Raji (cell line): Measurements from ENCODE around the gene SATL1.

Experiments used
- POLR2A ChIP-seq: IDR thresholded peaks from 2 replicates; pipeline ENCODE4 v1.6.1; 2011; ENCODE audit warnings: low read depth, low read length, control low read depth; ENCODE audit not compliant: insufficient read depth

SATL1 gene

DNA sequence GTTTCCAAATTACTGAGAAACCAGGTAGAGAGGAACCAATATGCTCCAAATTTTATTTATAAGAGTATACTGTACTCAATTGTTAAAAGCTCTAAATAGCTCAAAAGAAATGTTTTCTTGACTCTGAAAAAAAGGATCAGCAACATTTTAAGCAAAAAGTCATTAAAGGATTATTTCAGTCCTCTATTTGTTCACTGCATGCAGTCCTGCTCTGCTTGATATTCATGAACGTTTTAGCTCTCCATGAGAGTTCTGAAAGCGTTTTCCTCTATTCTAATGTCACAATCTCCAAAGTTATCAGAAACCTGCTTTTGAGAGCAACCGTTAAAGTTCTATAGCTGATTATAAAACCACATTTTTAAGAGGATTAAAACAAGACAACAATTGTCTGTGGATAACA, 129.4 kb downstream of the SATL1 start:
- TF ChIP-seq POLR2A: no peak

DNA sequence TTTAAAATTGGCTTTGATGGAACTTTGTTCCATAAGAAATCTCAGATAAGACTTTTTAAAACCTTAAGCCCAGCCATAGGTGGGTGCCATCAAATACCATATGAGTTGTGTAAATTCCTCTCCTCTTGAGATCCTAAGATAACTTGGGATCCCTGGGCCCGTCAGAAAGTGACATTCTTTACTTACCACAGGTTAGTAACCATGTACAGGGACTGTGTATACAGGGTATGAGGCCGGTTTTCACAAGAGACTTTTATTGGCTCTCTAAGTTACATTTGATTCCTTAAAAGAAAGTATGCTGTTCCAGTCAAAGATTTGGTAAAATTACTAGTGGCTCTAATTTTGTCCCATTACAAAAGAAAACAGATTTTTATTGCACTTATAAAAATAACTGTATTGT, 129.8 kb downstream of the SATL1 start:
- TF ChIP-seq POLR2A: no peak

GRCh38 chrX:85112293-85112692, 131.3 kb downstream of the SATL1 start:
- TF ChIP-seq POLR2A: no peak

DNA sequence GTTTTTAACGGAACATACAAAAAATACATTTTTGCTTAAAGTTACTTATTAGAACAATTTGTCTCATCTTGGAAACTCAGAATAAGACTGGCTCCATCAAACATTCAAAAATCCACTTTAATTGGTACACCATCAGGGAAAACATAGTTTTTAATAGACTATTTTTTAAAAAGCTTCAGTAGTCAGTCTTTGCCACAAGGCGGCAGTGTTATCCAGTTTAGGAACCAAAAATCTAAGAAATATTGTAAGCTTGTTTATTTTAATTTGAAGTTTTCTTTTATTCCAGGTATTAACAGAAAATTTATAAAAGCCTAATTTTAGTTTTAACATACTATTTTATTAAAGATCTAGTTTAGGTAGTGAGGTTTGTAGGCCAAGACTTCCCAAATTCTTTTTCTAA, 132.2 kb downstream of the SATL1 start:
- TF ChIP-seq POLR2A: no peak

DNA sequence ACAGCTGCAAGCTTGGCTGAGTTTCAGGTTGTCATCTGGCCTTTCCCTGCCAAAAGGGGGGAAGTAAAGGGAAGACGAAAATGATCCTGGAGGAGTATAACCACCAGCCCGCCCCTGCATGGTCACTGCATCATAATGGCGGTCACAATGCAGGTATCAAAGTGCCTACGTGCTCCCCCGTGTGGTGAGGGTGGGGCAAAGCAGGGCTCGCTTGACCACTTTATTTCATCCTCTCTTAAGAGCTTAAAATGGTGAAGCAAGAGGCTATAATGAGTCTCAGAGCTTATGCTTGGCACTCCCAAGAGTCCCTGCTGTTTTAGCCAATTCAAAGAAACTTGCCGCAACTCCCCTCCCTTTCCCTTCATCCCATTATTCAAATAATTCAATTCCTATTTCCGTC, 134.3 kb downstream of the SATL1 start:
- no peak for TF ChIP-seq POLR2A

GRCh38 chrX:85108165-85108564, 135.4 kb downstream of the SATL1 start:
- TF ChIP-seq POLR2A: no peak

DNA sequence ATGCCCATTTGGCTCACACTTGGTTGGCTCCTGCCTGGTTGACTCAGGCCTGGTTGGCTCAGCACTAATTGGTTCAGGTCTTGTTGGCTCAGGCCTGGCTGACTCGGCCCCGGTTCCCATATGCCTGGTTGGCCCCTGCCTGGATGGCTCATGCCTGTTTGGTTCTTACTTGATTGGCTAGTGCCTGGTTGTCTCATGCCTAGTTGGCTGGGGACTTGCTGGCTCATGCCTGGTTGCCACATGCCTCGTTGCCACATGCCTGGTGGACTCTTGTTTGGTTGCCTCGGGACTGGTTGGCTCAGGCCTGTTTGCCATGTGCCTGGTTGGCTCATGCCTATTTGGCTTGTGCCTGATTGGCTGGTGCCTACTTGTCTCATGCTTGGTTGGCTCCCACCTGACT, 136.2 kb downstream of the SATL1 start:
- no peak for TF ChIP-seq POLR2A

DNA sequence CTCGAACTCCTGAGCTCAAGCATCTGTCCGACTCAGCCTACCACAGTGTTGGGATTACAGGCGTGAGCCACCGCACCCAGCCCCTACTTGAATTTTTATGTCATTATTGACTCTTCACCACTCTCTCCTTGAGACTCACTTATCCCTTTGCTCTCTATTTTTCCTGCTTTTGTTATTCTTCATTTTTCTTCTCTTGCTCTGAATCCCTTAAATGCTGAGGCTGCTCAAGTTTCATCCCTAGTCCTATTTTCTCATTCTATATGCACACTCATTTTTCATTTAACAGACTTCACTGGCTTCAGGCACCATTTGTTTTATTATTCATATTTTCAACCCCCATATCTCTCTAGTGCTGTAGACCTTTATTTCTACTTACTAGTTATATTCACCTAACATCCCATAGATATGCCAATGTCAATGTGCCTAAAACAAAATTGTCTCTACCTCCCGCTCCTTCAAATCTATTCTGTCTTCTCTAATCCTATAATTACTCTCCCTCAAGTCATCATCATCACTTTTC, 154.2 kb downstream of the SATL1 start:
- no peak for TF ChIP-seq POLR2A

- no peak for TF ChIP-seq POLR2A
These were observed 158.7 kb downstream of the SATL1 start for GRCh38 chrX:85084770-85085393.

DNA sequence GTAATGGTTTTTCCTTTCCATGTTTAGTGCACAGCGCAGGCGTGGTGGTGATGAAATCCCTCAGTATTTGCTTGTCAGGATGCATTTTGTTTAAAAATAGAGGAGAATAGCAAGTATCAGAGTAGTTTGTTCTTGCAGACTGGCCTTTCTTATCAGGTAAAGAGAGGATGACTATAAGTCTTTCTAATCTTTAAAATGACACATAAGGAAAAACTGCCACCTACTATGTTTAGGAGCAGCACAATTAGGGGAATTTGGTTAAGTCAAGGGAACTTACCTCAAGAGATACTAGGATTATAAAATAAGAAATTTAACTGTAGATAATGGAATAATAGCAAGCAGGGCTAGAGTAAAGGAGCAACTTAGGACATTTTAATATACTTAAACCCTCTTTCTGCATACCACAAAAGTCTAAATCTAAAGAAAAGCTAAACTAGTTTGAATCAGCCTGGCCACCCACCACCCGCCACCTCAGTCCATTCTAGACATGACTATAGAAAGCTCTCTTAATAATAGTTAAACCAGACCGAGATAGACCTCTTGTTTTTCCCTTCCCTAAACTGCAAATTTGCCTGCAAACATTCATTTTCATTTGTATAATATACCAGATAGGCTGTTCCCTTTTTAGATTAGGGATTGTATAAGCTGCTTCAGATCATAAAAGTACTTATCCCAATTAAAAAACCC, 177.9 kb downstream of the SATL1 start:
- TF ChIP-seq POLR2A: no peak

DNA sequence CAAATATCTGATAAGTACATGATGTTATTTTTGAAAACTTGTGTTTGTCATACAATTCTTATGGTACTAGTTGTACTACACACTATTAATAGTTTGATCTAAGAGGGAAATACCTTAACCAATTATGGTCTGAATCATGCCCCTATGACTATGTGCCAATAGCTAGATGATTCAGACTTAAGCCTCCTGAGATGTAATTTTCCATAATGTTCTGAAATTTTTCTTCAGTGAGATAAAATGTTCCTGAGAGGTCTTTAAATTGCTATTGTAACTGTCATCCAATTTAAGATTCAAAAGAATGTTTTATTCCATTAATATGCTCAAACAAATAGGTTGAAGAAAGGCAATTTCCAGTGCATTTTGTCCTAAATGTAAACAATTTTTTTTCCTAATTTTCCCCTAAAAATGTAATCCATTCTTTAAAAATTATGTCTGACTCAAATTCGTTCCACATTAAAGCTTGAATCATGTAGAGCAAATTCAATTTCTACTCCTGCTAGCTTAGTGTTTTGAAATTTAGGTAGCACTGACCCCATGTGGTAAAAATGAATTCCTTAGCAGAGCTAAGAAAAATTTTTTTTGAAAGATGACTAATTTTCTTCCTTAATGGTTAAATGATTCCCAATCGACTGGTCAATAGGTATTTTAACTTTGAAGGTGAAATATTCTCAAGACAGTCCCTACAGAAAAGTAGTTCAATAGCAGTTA, 190.8 kb downstream of the SATL1 start:
- no peak for TF ChIP-seq POLR2A

DNA sequence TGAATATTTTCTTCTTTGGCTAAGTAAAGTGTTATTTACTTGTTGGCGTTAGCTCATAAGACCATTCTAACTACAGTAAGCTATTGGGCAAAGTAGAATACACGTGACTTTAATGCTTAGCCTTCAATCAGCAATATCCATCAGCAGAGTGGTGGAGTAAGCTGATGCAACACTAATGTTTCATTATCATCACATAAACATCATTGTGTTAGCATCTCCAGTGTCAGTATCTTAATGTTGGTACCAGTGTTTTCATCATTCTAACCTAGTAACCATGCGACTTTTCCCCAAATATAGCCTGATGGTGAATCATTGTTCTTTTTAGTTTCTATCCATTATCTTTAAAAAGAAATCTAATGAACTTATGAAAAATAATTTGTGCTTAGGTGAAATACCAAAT, 191.4 kb downstream of the SATL1 start:
- no peak for TF ChIP-seq POLR2A

DNA sequence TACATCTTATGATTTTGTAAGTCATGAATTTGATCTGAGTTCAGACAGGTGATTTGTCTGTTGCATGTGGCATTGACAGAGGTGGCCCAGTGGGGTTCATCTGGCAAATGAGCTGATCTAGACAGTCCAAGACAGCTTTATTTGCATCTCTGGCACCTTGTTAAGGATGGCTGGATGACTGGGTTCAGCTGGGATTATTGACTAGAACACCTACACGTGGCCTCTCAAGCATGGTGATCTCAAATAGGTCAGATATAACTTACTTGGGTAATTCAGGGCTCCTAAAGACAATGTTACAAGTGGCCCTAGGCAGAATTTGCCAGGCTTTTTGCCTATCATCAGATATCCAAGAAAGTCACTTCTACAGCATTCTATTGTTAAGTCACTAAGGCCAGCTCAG, 192.0 kb downstream of the SATL1 start:
- no peak for TF ChIP-seq POLR2A
